DND-41 (cell line): ENCODE measurements around the gene GARNL3.

Source experiments
- ATAC-seq: fragments of 200-7000 bp; cut with Tn5 transposase; 3 replicates; pipeline ENCODE4 v1.9.1; 2021; ENCODE audit warnings: low read depth; ENCODE audit not compliant: insufficient read depth
- DNase-seq: peaks from one replicate; pipeline ENCODE4 v3.0.0-alpha.2; 2020
- H2AFZ ChIP-seq: 2 replicates; pipeline ENCODE4 v1.6.0; 2012; ENCODE audit warnings: low read depth, low read length
- H3K27ac ChIP-seq: 2 replicates; pipeline ENCODE4 v1.5.1; 2012; ENCODE audit warnings: low read length, inconsistent platforms
- H3K27me3 ChIP-seq: fragments of 200-600 bp; sonication (generic); 2 replicates; pipeline ENCODE4 v1.6.0; 2012; ENCODE audit warnings: low read length, mild to moderate bottlenecking, inconsistent platforms; ENCODE audit not compliant: insufficient read depth, poor library complexity
- H3K36me3 ChIP-seq: 2 replicates; pipeline ENCODE4 v1.5.1; 2012; ENCODE audit warnings: low read length, inconsistent platforms; ENCODE audit not compliant: insufficient read depth
- H3K4me1 ChIP-seq: 2 replicates; pipeline ENCODE4 v1.5.1; 2012; ENCODE audit warnings: mild to moderate bottlenecking, low read length; ENCODE audit not compliant: insufficient read depth
- H3K4me2 ChIP-seq: 2 replicates; pipeline ENCODE4 v1.6.0; 2012; ENCODE audit warnings: mild to moderate bottlenecking, moderate library complexity, low read length, inconsistent platforms; ENCODE audit not compliant: insufficient read depth
- H3K4me3 ChIP-seq, 2 experiments: fragments of 200-600 bp in 1 of 2; shearing (Covaris generic) in 1 of 2; 2 replicates each; pipeline ENCODE4 v1.5.1; 2012 to 2016; ENCODE audit warnings: inconsistent platforms in 2 of 2, low read length in 2 of 2, mild to moderate bottlenecking in 2 of 2, low read depth in 1 of 2, moderate library complexity in 1 of 2
- H3K79me2 ChIP-seq: 2 replicates; pipeline ENCODE4 v1.6.0; 2012; ENCODE audit warnings: low read length, inconsistent platforms; ENCODE audit not compliant: insufficient read depth
- H3K9ac ChIP-seq: 2 replicates; pipeline ENCODE4 v1.6.0; 2012; ENCODE audit warnings: low read depth, mild to moderate bottlenecking, inconsistent platforms, low read length, moderate library complexity
- H3K9me3 ChIP-seq: 2 replicates; pipeline ENCODE4 v1.5.1; 2012; ENCODE audit warnings: low read length, moderate library complexity, mild to moderate bottlenecking, inconsistent platforms; ENCODE audit not compliant: insufficient read depth, severe bottlenecking
- H4K20me1 ChIP-seq: 2 replicates; pipeline ENCODE4 v1.6.0; 2012; ENCODE audit warnings: low read length; ENCODE audit not compliant: insufficient read depth
- CTCF ChIP-seq: IDR thresholded peaks from 2 replicates; pipeline ENCODE4 v1.5.1; 2012; ENCODE audit warnings: borderline replicate concordance, low read length, moderate library complexity, mild to moderate bottlenecking; ENCODE audit not compliant: poor library complexity, severe bottlenecking; ENCODE audit errors: extremely low read depth
- EZH2 ChIP-seq: IDR thresholded peaks from 3 replicates; pipeline ENCODE4 v1.6.1; 2012; ENCODE audit warnings: borderline replicate concordance, low read depth, mild to moderate bottlenecking, moderate library complexity, low read length, inconsistent platforms; ENCODE audit not compliant: severe bottlenecking

The GARNL3 gene

GRCh38 chr9:127308652-127309434 lies 44.3 kb downstream of the GARNL3 start:
- ATAC-seq: no peak
- peaks cover 28% of the 10 kb centered on the region for H3K27me3 ChIP-seq
- H3K27ac ChIP-seq: no peak overlapping the region
- H3K9ac ChIP-seq: no peak overlapping the region
- no peaks in the 10 kb centered on the region for H3K4me1 ChIP-seq
- no peak for TF ChIP-seq EZH2
- TF ChIP-seq CTCF: no peak
- H3K36me3 ChIP-seq: no peaks in the 10 kb centered on the region
- H3K79me2 ChIP-seq: no peaks in the 10 kb centered on the region
- no peak overlapping the region for H3K4me2 ChIP-seq
- DNase-seq: no peak
- H3K4me3 ChIP-seq: no peak overlapping the region
- no peaks in the 10 kb centered on the region for H4K20me1 ChIP-seq
- no peaks in the 10 kb centered on the region for H3K9me3 ChIP-seq
- H2AFZ ChIP-seq: no peak overlapping the region

GRCh38 chr9:127309715-127310114 lies 45.1 kb downstream of the GARNL3 start:
- Histone ChIP-seq H3K36me3 (no peaks in the 10 kb centered on the region), H3K4me2 (no peak overlapping the region), H2AFZ (no peak overlapping the region), H3K9me3 (no peaks in the 10 kb centered on the region), H3K27ac (no peak overlapping the region), H3K9ac (no peak overlapping the region), H4K20me1 (no peaks in the 10 kb centered on the region), H3K4me1 (no peaks in the 10 kb centered on the region), H3K27me3 (peaks cover 31% of the 10 kb centered on the region), H3K4me3 (no peak overlapping the region), H3K79me2 (no peaks in the 10 kb centered on the region)
- TF ChIP-seq EZH2 (no peak), CTCF (no peak)
- DNase-seq (no peak), ATAC-seq (no peak)

- Histone ChIP-seq H3K79me2 (no peaks in the 10 kb centered on the region), H2AFZ (no peak overlapping the region), H4K20me1 (no peaks in the 10 kb centered on the region), H3K4me3 (no peak overlapping the region), H3K36me3 (no peaks in the 10 kb centered on the region), H3K4me2 (no peak overlapping the region), H3K4me1 (no peaks in the 10 kb centered on the region), H3K27me3 (peaks cover 31% of the 10 kb centered on the region), H3K9ac (no peak overlapping the region), H3K27ac (no peak overlapping the region), H3K9me3 (no peaks in the 10 kb centered on the region)
- ATAC-seq (no peak), DNase-seq (peak; percentile 12)
- TF ChIP-seq CTCF: peak; percentile 41
- no peak for TF ChIP-seq EZH2
These were observed 46.7 kb downstream of the GARNL3 start for GRCh38 chr9:127311239-127311741.

GRCh38 chr9:127313042-127313560 lies 48.5 kb downstream of the GARNL3 start:
- H4K20me1 ChIP-seq: no peaks in the 10 kb centered on the region; the same call in 1 of the 2 replicates
- H3K9ac ChIP-seq: no peak overlapping the region
- no peak overlapping the region for H3K4me2 ChIP-seq
- no peaks in the 10 kb centered on the region for H3K4me1 ChIP-seq
- DNase-seq (no peak), ATAC-seq (no peak)
- no peak overlapping the region for H2AFZ ChIP-seq
- no peak overlapping the region for H3K4me3 ChIP-seq
- peaks cover 40% of the 10 kb centered on the region for H3K27me3 ChIP-seq
- H3K79me2 ChIP-seq: no peaks in the 10 kb centered on the region
- H3K36me3 ChIP-seq: no peaks in the 10 kb centered on the region
- TF ChIP-seq CTCF: no peak
- no peak for TF ChIP-seq EZH2
- no peaks in the 10 kb centered on the region for H3K9me3 ChIP-seq
- no peak overlapping the region for H3K27ac ChIP-seq
